Stimulated activated CD4-positive, alpha-beta T cell treated with anti-CD3 and anti-CD28 coated beads, Interleukin-4, amount 100 ng/mL, for 24 hours (primary cell): ENCODE data around the gene METTL14.

ENCODE experiments used
- DNase-seq: peaks from one replicate; pipeline ENCODE4 v3.0.0-alpha.2; 2020

Gene METTL14

DNA sequence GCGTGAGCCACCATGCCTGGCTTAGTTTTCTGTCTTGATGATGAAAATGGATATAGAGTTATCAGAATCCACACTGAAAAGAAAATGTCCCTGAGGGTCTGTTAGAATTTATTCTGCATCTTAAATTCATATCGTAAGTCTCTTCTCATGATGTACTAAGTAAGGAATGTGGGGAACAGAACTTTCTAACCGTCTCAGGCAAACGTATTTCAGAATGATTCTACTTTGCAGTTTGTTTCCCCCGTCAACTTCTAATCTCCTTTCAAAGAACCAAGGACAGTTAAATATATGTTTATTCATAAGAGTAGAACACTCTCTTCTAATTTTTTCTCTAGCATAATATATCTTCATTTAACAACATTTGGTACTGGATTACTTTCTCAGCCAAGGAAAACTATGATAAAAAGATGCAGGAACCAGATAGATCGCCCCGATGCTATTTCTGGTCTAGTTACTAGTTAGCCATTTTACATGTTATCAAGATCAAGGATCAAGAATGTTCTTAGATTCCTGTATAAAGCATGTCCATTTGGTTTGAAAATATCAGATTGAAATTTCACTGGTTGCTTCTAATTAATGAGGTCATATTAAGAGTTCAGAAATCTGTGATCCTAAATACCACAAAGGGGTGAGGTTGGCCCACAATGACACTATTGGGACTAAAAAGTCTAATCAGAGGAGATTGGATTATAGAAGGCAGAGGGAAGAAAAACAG lies 49.5 kb downstream of the METTL14 start:
- DNase-seq, result no peak

- no peak for DNase-seq
Observed at GRCh38 chr4:118736900-118737299, 51.7 kb downstream of the METTL14 start.

DNA sequence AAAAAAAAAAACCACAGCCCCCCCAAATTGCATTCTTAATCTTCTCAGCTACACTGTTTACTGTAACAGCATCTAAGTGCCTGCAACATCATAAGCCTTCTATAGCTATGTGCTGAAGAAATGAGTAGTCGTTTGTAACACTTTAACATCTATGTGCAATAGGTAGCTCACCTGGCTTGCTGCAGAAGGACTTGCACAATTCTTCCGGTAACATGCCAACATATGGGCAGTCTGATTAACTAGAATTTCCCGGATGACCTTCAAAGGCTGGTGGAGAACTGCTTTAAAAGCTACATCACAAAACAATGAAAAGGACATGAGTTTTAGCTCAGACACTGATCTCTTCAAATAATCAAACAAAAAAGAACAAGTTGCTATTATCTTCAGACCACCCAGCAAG lies 52.9 kb downstream of the METTL14 start:
- no peak for DNase-seq

- no peak for DNase-seq
Observed at GRCh38 chr4:118739022-118739713, 54.0 kb downstream of the METTL14 start.

- DNase-seq, result no peak
Observed at GRCh38 chr4:118740869-118741268, 55.7 kb downstream of the METTL14 start.

- DNase-seq, result no peak
Observed at GRCh38 chr4:118741301-118741855, 56.2 kb downstream of the METTL14 start.

GRCh38 chr4:118742050-118742449 lies 56.9 kb downstream of the METTL14 start:
- no peak for DNase-seq

DNA sequence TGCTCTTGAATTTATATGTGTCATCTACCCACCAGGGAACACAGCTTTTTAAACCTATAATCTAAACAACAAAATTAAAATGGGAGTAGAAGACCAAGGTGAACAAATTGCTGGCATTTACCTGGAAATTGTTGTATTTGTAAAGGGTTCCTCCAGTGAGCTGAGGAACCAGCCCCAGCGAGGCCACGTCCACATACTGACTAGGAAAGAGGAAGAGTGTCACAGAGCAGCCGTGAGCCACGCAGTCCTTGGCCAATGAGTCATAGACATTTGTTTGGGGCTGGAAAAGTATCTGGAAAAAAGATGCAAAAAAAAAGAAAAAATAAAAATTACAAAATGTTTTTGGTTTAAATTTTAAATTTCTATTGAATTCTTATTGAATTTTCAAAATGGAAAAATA lies 58.7 kb downstream of the METTL14 start:
- DNase-seq, result no peak

- no peak for DNase-seq
Observed at GRCh38 chr4:118745357-118745756, 60.2 kb downstream of the METTL14 start.

DNA sequence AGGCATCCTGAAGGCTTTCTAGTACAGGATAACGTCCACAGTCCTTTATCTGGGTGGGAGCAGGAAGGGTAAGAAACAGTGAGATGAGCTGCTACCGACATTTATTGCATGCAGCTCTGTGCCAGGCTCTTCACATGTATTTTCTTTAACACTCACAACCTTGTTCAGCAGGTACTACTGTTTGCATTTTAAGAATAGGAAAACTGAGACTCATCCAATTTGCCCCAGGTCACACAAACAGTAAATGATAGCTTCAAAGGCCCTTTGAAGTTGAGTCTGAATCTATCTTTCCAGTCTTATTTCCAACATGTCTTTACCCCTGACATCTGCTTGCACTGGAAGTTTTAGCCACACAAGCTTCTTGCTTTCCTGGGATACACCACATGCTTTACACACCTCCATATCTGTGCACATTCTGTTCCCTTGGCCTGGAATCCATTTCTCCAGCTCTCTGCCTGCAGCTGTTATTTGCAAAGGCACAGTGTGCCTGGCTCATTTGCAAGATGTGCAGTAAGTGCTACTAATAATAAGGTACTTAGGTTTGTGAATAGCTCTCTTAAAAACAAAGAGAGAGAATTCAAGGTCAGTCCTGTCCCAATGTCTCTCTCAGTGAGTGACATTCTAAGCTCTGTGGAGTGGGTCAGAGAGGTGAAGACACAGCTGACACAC lies 61.2 kb downstream of the METTL14 start:
- no peak for DNase-seq

DNA sequence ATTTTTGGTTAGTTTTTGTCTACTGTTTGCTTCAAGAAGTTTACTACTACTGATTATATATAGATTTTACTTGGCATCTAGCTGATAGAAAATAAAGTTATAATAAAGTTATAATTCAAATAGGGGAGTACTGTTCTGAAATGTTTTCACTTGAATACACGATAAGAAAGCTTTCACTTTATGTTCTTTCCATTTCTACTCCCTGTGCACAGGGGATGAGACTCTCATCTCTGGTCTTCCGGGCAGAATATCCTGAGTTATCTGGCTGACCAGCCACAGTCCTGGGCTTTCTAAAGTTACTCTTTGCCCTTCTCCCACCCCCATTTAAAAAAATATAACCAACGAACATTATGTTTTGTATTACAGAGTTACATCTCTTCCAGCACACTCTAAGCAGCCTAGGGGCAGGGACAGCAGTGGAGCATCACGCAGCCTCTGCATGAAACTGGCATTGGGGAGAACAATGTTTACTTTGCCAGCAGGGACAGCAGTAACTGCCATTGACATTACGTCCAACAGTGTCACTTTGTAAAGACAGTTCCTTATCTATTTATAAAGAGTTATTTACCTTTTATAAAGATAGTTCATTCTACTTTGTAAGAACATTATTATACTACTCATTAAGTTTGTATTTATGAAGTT lies 64.3 kb downstream of the METTL14 start:
- no peak for DNase-seq

DNA sequence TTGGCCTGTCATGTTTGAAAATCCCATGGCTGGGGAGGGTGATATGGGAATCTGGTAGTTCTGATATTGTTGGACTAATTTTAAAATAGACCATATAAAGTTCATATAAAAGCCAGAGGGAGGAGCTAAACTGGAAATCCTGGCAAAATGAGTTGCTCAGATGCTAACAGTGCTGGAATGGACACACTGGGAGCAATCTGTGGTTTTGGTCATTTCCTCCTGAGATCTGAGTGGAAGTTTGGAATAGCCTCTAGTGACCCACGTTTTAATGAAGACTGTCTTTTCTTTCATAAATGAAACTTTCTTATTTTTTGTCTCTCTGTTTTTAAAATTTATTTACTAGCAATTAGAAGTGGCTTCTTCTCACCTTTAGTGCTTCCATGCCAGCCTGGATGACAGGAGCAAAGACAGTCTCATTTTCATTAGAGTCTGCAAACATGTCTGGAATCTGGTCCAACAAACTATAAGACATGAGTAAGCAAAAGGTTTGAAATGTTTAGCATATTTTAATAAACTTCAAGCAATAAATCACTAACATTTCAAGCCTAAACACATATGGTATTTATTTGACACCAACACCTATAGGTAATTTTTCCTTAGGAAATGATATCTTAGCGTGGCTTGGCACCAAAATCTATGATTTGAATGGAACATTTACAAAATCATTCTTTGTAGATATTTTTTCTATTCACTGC lies 66.6 kb downstream of the METTL14 start:
- no peak for DNase-seq

- no peak for DNase-seq
Observed at GRCh38 chr4:118752551-118752950, 67.4 kb downstream of the METTL14 start.

- no peak for DNase-seq
Observed at GRCh38 chr4:118753096-118753495, 67.9 kb downstream of the METTL14 start.

DNA sequence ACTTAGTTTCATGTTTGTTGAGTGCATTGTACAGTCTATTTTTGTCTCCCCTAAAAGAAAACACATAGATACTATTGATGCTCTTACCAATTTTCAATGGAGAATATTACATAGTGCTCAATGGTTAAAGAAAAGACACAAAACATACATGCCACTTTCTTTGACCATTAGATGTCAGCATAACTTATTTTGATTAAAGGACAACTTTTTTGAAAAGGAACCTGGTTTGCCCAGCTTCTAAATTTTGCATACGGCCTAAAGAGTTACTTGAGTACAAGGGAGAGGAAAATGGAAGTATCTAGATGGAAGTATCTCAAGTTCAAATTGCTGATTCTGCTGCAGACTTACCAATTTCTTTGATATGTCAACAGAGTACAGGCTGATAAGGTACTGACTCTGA lies 68.5 kb downstream of the METTL14 start:
- DNase-seq, result no peak

GRCh38 chr4:118754890-118755289 lies 69.7 kb downstream of the METTL14 start:
- DNase-seq, result no peak

DNA sequence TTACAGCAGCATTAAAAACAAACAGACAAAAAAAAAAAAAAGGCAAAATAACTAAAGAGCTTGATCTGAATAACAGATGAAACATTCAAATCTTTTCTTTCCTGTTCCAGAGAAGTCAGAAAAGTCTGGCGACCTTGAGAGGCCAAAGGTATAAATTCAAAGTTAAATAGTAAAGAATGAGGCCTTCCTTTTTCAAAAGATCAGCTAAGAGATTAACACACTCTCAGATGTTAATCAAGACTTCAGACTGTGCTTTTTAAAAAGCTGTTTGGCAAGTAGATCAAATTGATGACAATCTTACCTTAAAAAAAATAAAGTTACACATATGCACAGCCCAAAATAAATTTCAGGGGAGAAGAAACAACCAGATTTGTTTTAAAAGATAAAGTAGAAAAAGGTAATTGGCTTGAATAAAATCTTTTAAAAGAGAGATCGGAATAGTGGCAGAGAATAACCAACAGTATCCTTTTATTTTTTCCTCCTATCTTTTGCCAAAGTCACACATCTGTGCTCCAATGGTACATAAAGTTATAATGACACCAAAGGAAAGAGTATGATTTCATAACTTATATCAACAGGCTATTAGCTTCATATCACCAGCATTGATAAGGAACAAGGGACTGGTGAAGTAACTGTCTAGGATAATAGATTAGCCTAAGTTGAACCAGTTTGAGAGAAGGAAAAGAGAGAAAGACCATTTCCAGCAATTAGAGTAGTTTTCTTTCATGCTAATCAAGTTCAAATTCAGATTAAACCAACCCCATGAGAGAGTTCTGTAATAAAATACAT lies 70.4 kb downstream of the METTL14 start:
- DNase-seq, result no peak

DNA sequence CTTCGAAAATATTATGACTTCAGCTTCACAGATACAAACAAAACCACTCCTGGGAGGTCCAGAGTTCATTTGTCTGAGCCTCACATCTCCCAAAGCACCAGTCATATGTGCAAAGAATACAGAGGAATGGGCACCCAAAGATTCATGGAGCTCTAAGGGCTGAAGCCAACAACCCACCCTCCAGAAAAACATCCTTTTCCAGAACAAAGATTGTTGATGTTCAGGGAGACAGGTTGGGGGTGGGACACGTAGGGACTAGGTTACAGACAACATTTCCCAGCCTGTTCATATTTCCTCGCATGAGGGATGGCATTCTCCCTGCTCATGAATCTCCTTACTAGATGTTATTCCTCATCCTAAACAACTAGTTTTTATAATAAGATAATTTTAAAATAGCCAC lies 71.2 kb downstream of the METTL14 start:
- DNase-seq, result no peak

DNA sequence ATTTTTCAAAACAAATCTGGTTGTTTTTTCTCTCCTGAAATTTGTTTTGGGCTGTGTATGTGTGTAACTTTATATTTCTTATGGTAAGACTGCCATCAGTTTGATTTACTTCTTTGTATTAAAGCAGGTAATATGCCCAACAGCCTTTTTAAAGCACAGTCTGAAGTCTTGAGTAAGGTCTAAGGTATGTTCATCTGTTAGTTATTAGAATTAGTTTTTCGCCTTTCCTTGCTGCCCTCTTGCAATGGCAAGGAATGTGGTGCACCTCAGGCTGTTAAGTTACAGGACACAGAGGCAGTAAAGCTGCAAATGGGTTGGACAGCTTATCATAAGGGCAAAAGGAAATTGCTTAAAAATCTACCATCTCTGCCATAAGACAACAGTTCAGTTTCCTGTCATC lies 71.8 kb downstream of the METTL14 start:
- DNase-seq, result no peak

DNA sequence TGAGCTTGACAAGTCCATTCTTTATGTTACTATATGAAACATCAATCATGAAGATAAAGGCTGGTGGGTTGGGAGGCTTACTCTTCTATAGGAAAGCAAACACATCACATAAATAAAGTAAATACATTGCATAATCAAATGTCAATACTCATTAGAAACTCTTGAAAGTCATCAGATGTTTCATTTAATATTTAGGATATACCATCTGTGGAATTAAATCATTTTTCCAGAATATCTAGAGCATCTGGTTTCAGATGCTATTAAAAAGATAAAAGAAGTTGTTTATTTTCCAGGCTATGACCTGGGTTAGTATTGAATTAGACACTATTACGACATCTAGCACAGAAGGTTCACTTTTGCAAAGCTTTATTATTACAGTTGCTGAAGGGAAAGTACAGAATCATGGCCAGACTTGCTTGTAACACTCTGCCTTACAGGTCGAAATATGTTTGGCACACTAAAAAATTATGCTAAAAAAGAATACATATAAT lies 72.6 kb downstream of the METTL14 start:
- DNase-seq, result no peak

GRCh38 chr4:118758293-118758692 lies 73.1 kb downstream of the METTL14 start:
- no peak for DNase-seq

DNA sequence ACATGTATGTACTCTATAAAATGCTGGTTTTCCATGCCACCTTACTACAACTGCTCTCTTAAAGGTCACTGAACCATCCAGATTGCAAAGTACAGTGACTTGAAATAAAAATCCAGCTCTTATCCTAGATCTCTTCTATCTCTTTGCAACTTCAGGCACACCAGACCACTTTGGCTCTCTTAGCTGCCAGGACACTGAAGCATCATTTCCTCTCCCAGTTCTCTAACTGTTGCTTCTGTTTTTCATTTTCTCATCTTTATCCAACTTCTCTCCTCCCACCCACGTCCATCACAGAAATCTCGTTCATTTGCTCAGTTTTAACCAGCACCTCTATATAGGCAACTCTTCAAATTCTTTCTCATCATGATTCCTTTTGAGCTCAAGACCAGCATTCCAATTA lies 74.3 kb downstream of the METTL14 start:
- DNase-seq, result no peak
